Activated CD8-positive, alpha-beta memory T cell treated with anti-CD3 and anti-CD28 coated beads for 48 hours (primary cell): ENCODE measurements around the gene RAD23B.

Experiments used
- DNase-seq, 3 experiments: peaks; one replicate each; pipeline ENCODE4 v3.0.0-alpha.2; 2020; ENCODE audit warnings: low read depth in 2 of 3, low spot score in 2 of 3

Gene RAD23B

DNA sequence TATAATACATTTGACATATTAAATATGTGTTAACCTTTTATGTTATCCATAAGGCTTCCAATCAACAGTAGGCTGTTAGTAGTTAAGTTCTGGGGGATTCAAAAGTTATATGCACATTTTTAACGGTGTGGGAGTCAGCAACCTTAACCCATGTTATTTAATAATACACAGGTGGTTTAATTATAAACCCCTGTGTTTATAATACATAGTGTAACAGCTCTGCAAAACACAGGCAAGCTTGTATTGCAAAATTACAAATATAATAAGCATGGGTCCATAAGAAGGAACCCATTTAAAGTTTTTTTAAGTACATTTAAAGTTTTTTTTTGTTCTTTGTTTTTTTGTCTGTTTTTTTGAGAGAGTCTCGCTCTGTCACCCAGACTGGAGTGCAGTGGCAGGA is 14.5 kb upstream of the RAD23B start:
- no peak for DNase-seq

DNA sequence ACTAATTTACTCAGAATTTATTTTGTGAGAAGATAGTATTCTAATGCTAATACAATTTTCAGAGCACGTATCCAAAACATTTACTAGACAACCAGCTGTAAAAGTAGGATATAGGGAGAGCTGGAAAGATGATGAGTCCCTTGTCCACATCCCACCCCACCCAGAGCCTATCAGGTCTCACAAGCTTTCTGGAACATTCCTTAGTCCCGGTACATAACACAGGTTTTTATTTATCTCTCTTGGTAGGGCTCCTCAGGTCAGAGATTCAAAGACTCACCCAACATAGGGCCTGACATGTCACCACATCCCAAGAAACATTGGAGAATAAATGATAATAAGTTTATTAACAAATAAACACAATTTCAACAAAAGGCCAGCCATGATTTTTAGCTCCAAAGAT is 13.8 kb upstream of the RAD23B start:
- DNase-seq: no peak

DNA sequence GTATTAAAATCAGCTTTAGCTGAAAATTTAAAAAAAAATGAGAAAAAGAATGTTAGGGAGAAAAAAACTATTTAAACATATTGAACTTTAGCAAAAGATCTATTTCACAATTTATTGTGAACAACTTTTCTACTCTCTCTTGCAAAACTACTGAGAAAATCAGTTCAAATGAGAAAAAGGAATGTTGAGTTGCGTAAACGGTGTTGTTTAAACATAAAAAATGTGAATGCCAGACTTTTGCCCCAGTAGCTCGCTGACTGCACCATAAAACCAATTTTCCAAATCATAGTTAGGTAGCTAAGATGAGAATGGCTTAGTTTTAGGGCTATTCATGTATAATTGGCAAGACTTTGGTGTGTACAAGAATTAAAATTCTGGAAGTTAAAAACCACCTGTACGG is 13.4 kb upstream of the RAD23B start:
- no peak for DNase-seq

DNA sequence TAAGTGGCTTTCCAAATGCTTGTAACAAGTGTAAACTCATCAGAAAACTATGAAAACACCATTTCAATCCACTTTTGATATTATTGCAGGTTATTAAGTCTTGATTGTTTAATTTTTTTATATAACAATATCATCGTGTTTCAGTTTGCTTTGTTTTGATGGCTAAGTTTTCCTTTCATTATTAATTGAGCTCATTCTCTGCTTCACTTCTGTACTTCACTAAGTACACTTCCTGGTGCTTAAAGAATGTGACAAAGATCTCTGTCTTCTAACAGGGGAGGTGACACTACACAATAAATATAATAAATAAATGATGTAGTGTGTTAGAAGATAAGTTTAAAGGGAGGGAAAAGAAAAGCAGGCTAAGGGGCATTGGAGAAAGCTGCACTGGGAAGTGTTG is 13.0 kb upstream of the RAD23B start:
- DNase-seq: no peak

DNA sequence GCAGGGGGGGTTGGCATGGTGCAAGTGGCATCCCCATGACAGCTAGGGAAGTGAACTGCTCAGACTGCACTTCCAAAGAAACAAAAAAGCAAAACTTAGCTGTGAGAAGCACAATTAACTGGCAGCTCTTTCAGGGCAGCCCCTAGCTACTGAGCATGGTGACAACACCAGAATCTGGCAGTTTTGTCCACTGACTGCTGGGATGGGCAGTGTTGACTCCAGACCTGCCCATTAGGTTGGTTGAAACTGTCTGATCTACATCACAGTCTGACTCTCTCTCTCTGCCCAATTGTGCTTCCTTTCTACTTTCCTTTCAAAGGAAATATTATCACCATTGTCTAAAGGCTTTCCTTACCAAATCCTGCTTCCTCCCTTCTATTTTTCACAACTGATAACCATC is 12.5 kb upstream of the RAD23B start:
- DNase-seq: no peak

DNA sequence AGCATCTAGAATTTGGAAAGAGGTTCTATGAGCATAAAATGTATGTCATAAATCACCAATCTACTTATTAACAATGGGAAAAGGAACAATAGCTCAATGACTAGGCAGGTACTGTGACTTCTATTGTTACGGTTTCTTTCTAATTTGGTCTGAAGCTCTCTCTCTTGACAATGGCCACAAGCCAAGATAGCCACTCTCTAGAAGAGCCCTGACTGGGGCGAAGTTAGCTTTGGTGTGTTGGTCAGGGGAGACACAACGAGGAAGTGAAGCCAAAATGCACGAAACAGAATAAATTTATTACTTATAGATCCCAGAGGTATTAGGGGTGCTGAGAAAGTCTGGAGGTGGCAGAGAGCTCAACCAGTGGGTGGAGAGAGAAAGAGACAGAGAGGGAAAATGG is 9.4 kb upstream of the RAD23B start:
- no peak for DNase-seq

DNA sequence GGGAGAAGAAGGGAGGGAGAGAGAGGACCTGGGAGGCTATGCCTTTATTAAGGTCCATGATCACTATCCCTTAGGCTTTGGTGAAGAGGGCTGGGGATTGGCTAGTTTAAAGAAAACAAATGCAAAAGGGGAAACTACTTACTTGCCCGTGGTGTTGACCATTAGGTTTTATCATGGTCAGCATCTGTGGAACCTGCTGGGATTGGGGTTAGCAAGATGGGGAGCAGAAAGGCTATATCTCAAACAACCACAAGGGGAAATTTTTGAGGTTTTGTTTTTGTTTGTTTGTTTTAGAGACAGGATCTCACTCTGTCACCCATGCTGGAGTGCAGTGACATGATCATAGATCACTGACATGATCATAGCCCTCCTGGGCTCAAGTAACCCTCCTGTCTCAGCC is 9.0 kb upstream of the RAD23B start:
- DNase-seq: no peak

DNA sequence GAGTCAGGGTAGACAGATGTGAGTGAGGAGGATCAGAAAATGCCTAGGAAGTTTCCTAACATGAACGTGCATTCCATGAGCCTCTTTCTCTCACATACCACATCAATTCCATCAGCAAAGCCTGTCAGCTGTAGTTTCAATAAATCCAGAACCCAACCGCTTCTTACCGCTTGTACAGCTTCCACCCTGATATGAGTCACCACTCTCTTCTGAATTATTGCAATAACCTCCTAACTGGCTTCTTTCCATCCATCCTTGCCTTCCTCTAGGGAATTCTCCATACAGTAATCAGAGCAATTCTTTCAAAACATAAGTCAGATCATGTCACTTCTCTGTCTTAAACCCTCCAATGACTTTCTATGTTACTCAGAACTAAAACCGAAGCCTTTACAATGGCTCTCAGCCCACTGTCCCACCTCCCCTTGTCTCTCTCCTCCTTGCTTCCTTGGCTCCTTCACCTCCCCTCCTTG is 8.1 kb upstream of the RAD23B start:
- DNase-seq: no peak

DNA sequence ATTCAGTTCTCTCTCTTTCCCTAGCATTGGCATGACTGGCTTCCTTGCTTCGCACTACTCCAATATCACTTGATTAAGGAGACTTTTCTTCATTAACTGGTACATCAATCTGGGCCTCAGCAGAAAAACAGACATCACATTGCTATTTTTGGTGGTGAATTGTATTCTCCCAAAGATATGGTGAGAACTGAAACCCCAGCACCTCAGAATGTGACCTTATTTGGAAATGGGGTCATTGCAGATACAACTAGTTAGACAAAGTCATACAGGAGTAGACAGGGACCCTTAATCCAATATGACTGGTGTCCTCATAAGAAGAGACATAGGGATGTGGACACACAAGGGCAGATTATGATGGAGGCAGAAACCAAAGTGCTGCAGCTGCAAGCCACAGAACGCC is 7.5 kb upstream of the RAD23B start:
- DNase-seq: no peak

DNA sequence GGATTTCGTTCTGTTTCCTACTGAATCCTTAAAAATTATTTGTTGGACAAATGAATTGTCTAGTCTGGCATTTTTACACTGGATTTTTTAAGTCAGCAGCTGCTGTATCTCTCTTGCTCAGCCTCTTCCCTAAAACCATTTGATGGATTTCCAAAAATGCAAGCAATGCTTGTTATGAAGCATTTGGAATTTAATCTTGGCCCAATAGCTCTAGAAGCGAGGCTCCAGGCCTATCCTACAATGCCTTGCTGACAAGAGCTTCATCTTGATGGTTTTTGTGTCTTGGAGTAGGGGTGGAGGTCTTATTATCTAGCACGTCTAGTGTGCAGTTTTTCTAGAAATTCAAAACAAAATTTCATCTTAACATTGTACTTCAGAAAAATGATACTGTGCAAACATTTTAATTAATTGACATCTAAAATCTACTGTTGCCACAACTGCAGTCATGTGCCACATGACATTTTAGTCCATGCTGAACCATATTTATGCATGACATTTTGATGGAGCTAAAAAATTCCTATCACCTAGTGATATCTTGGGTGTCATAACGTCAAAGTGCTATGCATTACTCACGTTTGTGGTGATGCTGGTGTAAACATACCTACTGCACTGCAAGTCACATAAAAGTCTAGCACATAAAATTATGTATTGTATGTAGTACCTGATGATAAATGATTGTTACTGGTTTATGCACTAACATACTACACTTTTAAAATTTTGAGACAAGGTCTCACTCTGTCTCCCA is 5.9 kb upstream of the RAD23B start:
- no peak for DNase-seq

DNA sequence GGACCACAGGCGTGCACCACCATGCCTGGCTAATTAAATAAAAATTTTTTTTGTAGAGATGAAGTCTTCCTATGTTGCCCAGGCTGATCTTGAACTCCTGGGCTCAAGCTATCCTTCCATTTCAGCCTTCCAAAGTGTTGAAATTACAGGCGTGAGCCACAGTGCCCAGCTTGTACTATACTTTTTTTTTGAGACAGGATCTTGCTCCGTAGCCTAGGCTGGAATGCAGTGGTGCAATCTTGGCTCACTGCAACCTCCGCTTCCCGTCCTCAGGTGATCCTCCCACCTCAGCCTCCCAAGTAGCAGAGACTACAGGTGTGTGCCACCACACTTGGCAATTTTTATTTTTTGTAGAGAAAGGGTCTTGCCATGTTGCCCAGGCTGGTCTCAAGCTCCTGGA is 5.3 kb upstream of the RAD23B start:
- no peak for DNase-seq

DNA sequence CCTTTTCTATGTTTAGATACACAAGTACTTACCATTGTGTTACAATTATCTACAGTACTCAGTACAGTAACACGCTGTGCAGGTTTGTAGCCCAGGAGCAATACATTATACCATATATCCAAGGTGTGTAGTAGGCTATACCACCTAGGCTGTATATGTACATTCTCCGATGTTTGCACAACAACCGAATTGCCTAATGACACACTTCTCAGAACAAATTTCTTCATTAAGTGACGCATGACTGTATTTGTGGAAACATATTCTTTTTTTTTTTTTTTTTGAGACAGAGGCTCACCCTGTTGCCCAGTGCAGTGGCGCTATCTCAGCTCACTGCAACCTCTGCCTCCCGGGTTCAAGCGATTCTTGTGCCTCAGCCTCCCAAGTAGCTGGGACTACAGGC is 4.0 kb upstream of the RAD23B start:
- DNase-seq: no peak

DNA sequence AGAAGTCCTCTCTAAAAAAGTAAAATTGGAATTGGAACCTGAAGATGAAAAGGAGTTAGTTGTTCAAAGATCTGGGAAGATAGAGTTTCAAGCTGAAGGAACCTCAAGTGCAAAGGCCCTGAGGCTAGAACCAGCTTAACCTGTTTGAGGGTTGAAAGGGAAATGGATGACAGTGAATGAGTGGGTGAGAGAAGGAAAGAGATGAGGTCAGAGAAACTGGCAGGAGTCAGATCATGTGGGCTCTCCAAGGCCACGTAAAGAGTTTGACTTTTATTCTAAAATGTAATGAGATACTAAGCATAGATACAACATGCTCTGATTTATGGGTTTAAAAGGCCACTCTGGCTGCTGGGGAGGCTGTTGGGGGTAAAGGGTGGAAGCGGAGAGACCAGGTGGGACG is 2.5 kb upstream of the RAD23B start:
- no peak for DNase-seq

DNA sequence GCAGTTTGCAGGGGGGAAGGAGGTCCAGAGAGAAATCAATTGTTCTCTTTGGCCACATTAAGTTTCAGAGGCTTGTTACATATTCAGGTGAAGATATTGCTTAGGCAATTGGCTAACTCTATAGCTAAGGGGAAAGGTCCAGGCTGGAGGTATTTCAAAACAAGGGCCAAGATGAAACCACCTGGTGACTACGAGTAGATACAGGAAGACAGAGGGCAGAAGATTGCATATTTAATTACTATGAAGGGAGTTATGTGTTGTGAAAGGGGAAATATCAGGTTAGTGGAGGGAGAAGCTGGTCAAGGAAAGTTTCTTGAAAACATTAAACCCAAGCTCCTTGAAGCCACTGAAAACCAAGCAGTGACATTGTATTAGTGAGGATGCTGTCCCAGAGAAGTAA is 1.9 kb upstream of the RAD23B start:
- DNase-seq: no peak

DNA sequence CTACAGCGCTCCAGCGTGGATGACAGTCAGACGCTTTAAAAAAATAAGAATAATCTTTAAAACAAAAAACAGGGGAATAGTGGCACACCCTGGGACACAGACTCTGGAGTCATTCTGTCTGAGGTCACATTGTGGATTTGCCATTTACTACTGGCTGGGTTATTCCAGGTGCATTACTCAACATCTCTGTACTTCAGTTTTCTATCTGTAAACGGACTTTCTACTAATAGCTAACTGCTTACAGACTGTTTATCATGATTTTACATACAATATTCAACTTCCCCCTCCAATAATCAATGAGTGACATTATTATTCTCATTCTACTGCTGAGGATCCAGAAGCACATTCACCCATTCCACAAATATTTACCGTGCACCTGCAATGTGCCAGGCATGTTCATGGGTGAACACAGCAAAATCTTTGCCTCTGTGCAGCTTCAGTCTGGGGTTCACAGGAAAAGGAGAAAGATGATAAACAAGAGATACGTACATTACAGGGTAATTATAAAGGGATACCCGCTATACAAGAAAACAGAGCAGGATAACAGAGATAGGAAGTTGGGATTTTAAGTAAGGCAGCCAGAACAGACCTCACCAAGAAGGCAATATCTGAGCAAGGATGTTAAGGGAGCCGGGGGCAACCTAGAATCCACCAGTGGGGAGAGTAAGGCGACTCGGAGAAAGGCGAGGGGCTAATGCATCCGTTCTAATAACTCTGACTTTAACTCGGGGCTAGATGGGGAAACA is 984 bp upstream of the RAD23B start:
- no peak for DNase-seq

DNA sequence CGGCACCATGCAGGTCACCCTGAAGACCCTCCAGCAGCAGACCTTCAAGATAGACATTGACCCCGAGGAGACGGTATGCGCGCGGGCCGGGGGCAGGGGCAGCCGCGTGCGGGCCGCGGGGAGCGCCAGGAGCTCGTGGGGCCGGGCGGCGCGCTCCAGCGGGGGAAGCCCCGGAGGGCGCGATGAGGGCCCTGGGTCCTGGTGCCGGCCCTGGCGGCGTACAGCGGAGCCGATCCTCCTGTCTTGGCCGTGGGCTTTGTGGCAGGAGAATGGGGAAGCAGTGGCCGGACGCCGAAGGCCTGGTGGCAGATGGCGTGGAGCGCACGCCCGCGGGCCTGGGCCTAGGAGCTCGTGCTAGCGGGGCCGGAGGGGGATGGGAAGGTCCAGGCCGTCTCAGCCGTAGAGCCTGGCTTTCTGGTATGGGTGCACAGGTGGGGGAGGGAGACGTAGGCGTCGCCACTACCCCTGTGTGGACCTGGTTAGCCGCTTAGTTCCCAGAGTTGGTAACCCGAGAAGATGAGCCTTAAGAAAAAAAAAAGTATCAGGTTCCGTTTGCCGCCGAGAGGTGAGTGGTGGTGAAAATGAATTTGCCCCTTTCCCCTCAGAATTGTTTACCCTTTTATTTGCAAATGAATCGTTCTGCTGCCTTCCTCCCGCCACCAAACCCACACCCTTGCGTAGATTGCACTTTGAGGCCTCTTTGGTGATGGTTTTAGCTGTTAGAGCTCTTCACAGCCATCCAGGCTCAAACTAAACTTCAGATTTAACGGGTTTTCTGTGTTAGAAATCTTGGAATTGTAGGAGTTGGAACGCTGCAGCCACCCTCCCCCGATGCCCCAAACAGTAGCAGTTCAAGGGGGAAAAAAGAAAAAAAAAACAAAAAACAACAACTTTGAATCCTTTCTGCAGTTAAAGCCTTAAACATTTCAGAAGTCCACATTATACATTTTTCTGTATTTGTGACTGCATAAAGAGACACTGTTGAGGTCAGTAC is 841 bp downstream of the RAD23B start:
- DNase-seq: peak; percentile 41 to 57 (median 54)

DNA sequence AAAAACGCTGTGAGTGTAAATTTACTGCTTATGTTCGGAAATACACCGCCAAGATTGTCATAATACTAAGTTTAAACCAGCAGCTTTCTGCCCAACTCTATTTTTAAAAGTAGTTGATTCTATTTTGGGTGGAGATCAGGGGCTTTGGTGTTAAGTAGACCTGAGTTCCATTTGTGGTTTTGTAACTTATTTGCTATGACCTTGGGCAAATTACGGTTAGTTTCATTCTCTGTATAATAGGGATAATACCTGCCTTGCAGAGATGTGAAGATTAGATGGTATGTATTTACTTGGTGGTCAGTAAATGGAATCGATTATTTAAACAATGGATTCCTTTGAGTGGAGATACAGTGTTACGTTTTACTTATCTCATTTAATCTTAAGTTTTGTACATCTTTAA is 1.6 kb downstream of the RAD23B start:
- no peak for DNase-seq

DNA sequence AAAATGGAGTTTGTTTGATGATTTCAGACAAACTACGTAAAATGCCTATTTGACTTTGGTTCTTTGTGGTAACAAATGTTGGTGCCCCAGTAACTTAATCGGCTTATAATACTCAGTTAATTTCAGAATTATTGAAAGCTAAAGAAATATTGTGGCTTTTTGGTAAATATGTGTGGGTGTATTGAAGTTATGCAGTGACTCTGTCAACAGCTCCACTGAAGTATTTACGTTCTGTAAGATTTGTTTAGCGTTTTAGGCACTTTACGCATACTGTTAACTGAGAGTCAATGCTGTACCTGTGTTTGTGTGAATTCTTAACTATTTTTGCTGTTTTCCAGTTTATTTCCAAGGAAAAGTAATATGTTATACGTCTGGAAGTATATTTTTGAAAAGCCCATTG is 2.2 kb downstream of the RAD23B start:
- no peak for DNase-seq

DNA sequence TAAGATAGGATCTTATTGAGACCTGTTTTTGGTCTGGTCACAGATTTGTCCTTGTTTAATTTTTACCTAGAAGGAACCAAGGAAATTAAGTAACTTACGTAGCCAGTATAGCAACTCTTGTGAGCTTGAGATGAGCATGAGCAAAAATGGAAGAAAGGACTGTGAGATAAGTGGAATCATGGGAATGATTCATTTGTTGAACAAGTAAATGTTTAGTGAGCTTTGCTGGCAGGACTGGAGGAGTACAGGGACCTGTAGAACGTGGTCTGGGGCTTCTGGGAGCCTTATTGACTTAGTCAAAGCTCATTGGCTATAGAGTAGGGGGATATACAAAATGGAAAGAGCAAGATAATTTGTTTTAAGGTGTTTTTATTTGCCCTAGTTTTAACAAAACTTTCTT is 3.0 kb downstream of the RAD23B start:
- DNase-seq: no peak

DNA sequence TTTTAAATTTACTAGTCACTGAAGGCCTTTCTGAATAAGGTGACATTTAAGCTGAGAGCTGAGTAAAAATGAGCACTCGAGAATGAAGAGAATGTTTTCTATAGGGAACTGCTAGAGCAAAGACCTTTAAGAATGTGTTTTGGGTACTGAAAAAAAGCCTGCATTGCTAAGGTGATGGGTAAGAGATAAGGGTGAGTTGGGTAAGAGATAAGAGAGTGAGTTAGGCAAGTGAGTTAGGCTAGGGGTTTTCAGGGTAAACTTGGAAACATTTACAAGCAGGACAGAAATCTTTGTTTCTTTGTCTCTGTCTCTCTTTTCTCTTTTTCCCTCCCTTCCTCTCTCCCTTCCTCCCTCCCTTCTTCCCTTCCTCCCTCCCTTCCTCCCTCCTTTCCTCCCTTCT is 5.6 kb downstream of the RAD23B start:
- DNase-seq: no peak

DNA sequence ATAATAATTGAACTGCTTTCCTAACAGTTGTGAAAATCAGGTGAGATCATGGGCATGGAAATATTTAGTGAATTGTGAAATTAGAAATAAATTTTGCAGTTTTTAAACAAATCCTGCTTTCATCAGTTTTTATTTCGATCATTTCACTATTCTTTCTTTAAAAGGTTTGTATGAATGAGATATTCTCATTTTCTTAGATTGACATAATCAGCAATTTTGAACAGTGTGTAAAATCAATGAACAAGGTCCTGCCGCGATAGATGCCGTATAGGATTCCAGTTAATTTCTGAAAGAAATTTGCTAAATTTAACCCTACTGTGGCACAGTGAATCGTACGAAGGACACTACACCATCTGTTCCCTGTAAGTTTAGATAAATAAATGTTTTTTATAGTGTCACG is 7.5 kb downstream of the RAD23B start:
- DNase-seq: no peak
